Measurements from ENCODE around the gene TUBGCP2. TPM values are rescaled to one million over a fixed set of nuclear protein-coding genes. Genes with fewer than 3 reads are reported as not detected.

The TUBGCP2 gene
- total RNA-seq, 1 donor from 2014 or later, result 66.7 TPM

DNA sequence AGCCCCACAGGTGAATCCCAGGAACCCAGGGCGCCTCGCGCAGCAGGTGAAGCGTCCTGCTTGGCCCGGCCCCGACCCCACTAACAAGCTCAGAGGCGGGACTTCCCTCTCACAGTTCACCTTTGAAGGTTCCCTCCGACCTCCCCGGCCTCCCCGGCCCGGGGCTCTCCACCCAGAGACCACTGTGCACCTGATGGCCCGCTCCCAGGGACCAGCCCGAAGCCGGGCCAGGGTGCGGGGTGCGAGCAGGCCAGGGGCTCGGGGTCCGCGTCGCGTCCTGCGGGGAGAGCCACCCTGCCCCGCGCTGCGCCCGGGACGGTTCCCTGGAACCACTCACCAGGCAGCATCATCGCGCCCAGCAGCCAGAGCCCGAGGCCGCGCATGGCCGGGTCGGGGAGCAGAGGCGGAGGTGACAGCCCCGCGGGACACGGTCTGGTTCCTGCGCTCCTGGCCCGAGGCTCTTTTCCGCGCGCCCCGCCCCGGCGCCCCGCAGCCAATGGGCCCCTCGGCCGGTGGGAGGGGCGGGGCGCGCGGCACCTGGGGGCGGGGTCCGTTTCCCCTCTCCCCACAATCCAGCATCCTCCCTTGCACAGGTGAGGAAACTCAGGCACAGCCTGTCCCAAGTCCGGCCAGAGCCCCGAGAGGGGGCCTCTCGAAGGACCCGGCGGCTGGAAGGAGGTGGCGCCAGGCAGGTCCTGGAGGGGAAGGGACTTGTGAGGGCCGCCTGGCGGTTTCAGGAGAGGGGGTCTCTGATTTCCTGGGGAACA lies 32.1 kb downstream of the TUBGCP2 start, which contains the start of gene ADAM8:
ADAM8 (minus strand) TSS at position 434 of the 767 bp plus-strand sequence; CDS start at position 383, 51 bp downstream.
- H3K4me1 Mint-ChIP-seq, result peaks cover 40% of the 10 kb centered on the region
- POLR2A ChIA-PET, result interaction anchor here (2.0 to 4.8 kb wide), 5 partner anchors 8 to 133 kb away, joined by 5 to 85 read pairs (median 13); no protein-coding TSS in a partner anchor

GRCh38 chr10:133276100-133276434 lies 32.6 kb downstream of the TUBGCP2 start:
- intact Hi-C loops (cut with micrococcal nuclease), result loop anchor here (5.0 kb wide), 1 partner anchor 704 kb away; no protein-coding TSS in a partner anchor
- H3K27ac Mint-ChIP-seq, result peak overlapping the region; percentile 93
- no peaks in the 10 kb centered on the region for H3K9me3 Mint-ChIP-seq
- TF ChIP-seq, protein P1, sequence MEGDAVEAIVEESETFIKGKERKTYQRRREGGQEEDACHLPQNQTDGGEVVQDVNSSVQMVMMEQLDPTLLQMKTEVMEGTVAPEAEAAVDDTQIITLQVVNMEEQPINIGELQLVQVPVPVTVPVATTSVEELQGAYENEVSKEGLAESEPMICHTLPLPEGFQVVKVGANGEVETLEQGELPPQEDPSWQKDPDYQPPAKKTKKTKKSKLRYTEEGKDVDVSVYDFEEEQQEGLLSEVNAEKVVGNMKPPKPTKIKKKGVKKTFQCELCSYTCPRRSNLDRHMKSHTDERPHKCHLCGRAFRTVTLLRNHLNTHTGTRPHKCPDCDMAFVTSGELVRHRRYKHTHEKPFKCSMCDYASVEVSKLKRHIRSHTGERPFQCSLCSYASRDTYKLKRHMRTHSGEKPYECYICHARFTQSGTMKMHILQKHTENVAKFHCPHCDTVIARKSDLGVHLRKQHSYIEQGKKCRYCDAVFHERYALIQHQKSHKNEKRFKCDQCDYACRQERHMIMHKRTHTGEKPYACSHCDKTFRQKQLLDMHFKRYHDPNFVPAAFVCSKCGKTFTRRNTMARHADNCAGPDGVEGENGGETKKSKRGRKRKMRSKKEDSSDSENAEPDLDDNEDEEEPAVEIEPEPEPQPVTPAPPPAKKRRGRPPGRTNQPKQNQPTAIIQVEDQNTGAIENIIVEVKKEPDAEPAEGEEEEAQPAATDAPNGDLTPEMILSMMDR (IDR thresholded peaks at IDR 0.05), result no peak
- no peaks in the 10 kb centered on the region for H3K27me3 Mint-ChIP-seq
- ATAC-seq (ENCODE audit: low read depth), result no peak
- peaks cover 27% of the 10 kb centered on the region for H3K36me3 Mint-ChIP-seq (ENCODE audit: low read depth)
- H3K4me3 Mint-ChIP-seq, result peak overlapping the region; percentile 88
- ChIA-PET POLR2A (interaction anchor here (1.3 to 4.8 kb wide), 7 partner anchors 9 to 132 kb away, joined by 5 to 85 read pairs (median 12); no protein-coding TSS in a partner anchor), CTCF (interaction anchor here (0.8 to 5.0 kb wide), 4 partner anchors 13 to 32 kb away, joined by 3 to 26 read pairs (median 4); no protein-coding TSS in a partner anchor)
- DNase-seq, result no peak
- H3K4me1 Mint-ChIP-seq, result peaks cover 40% of the 10 kb centered on the region

More for the DNA sequence above, 32.1 kb downstream of the TUBGCP2 start, which contains the start of gene ADAM8:
- Mint-ChIP-seq H3K36me3 (ENCODE audit: low read depth) (peaks cover 24% of the 10 kb centered on the region), H3K27ac (peak within 1 kb of the TSS; percentile 93), H3K27me3 (no peaks in the 10 kb centered on the region), H3K4me3 (peak within 1 kb of the TSS; percentile 88), H3K9me3 (no peaks in the 10 kb centered on the region)
- TF ChIP-seq, protein P1 (IDR thresholded peaks at IDR 0.05), result no peak
- DNase-seq (peak; percentile 68), ATAC-seq (ENCODE audit: low read depth) (peak; percentile 53)
- intact Hi-C loops (cut with micrococcal nuclease), result loop anchor here (5.0 kb wide), 1 partner anchor 704 kb away; no protein-coding TSS in a partner anchor
- CTCF ChIA-PET, result interaction anchor here (0.8 to 5.0 kb wide), 4 partner anchors 14 to 31 kb away, joined by 3 to 26 read pairs (median 4); no protein-coding TSS in a partner anchor

GRCh38 chr10:133275684-133276092 lies 33.0 kb downstream of the TUBGCP2 start:
- CTCF ChIA-PET, result interaction anchor here (0.6 to 5.0 kb wide), 8 partner anchors 10 to 132 kb away, joined by 3 to 26 read pairs (median 3); no protein-coding TSS in a partner anchor
- H3K4me1 Mint-ChIP-seq, result peaks cover 40% of the 10 kb centered on the region
- peak; percentile 55 for DNase-seq
- TF ChIP-seq, protein P1 (IDR thresholded peaks at IDR 0.05), result no peak
- peak overlapping the region; percentile 93 for H3K27ac Mint-ChIP-seq
- intact Hi-C loops (cut with micrococcal nuclease), result loop anchor here (1.0 to 5.0 kb wide), 7 partner anchors 14 to 703 kb away; partner anchors contain the start of genes MTG1, TUBGCP2, VENTX and ZNF511
- POLR2A ChIA-PET, result interaction anchor here (0.7 to 4.8 kb wide), 10 partner anchors 9 to 360 kb away, joined by 3 to 85 read pairs (median 8); no protein-coding TSS in a partner anchor
- ATAC-seq (ENCODE audit: low read depth), result peak; percentile 38
- peak overlapping the region; percentile 88 for H3K4me3 Mint-ChIP-seq
- H3K27me3 Mint-ChIP-seq, result no peaks in the 10 kb centered on the region
- H3K9me3 Mint-ChIP-seq, result no peaks in the 10 kb centered on the region
- peaks cover 30% of the 10 kb centered on the region for H3K36me3 Mint-ChIP-seq (ENCODE audit: low read depth)

DNA sequence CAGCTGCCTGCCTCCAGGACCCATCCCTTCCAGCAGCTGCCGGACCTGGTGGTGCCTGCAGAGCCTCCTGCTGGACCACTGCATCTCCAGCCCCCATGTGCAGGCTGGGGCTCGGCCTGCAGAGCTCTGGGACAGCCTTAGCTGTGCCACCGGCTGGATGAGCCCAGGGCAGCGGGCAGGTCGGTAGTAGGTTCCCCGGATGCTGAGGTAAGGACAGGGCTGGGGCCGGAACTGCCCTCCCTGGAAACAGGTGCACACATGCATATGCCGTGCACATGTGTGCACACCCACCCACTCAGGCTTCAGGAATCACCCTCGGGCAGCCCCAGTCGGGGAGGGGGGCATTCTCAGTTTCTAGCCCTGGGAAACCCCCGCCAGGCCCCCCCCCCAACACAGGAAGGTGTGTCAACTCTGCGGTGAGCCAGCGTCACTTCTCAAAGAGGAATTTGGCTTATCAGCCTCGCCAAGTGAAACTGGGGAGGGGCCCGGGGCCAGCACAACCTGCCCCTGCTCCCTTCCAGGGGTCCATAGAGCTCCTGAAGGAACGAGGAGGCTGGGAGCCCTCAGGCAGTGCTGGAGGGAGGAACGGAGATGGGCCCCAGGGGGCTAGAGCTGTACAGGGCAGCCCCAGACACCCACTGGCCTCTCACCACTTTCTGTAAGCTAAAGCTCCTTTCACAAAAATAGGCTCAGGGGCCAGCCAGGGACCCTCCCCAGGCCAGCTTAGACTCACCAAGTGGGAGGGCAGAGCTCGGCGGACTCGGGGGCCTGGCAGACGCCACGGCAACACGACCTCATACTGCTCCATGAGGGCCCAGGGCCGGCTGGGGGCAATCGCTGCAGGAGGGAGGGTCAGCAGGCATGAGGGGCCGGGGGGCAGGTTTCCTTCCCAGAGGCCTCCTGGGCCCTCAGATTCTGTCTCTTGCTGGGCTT lies 33.7 kb downstream of the TUBGCP2 start:
- peak; percentile 69 for DNase-seq
- POLR2A ChIA-PET, result interaction anchor here (0.7 to 4.8 kb wide), 10 partner anchors 10 to 360 kb away, joined by 3 to 85 read pairs (median 8); no protein-coding TSS in a partner anchor
- Mint-ChIP-seq H3K4me3 (peak overlapping the region; percentile 88), H3K27me3 (no peaks in the 10 kb centered on the region), H3K4me1 (peaks cover 39% of the 10 kb centered on the region), H3K9me3 (no peaks in the 10 kb centered on the region), H3K27ac (peak overlapping the region; percentile 93), H3K36me3 (ENCODE audit: low read depth) (peaks cover 33% of the 10 kb centered on the region)
- TF ChIP-seq, protein P1 (IDR thresholded peaks at IDR 0.05), result no peak
- CTCF ChIA-PET, result interaction anchor here (0.6 to 5.0 kb wide), 6 partner anchors 9 to 131 kb away, joined by 3 to 26 read pairs (median 3); no protein-coding TSS in a partner anchor
- intact Hi-C loops (cut with micrococcal nuclease), result loop anchor here (1.0 to 5.0 kb wide), 7 partner anchors 14 to 703 kb away; partner anchors contain the start of genes MTG1, TUBGCP2, VENTX and ZNF511
- peak; percentile 66 for ATAC-seq (ENCODE audit: low read depth)
